GM08714 (cell line): Measurements from ENCODE around the gene FAXDC2.

Experiments
- H3K4me3 ChIP-seq: fragments of 200-500 bp; sonication (Bioruptor generic); 2 replicates; pipeline ENCODE4 v1.5.1; 2014; ENCODE audit warnings: mild to moderate bottlenecking, low read length, inconsistent platforms
- ZNF274 ChIP-seq: IDR thresholded peaks from 2 replicates; pipeline ENCODE4 v1.6.1; 2012; ENCODE audit warnings: mild to moderate bottlenecking, low read depth, low read length

FAXDC2 gene

GRCh38 chr5:154806176-154806575 lies 44.2 kb downstream of the FAXDC2 start:
- TF ChIP-seq ZNF274, result no peak
- no peak overlapping the region for H3K4me3 ChIP-seq

GRCh38 chr5:154802050-154802449 lies 48.4 kb downstream of the FAXDC2 start:
- no peak overlapping the region for H3K4me3 ChIP-seq
- TF ChIP-seq ZNF274, result no peak

GRCh38 chr5:154801083-154801482 lies 49.3 kb downstream of the FAXDC2 start:
- TF ChIP-seq ZNF274, result no peak
- H3K4me3 ChIP-seq, result no peak overlapping the region

- no peak for TF ChIP-seq ZNF274
These were observed 49.8 kb downstream of the FAXDC2 start for GRCh38 chr5:154800582-154800981.

GRCh38 chr5:154797762-154798161 lies 52.6 kb downstream of the FAXDC2 start:
- no peak overlapping the region for H3K4me3 ChIP-seq
- no peak for TF ChIP-seq ZNF274

More at GRCh38 chr5:154800582-154800981, 49.8 kb downstream of the FAXDC2 start:
- H3K4me3 ChIP-seq, result no peak overlapping the region

- TF ChIP-seq ZNF274, result no peak
- no peak overlapping the region for H3K4me3 ChIP-seq
These were observed 55.2 kb downstream of the FAXDC2 start for GRCh38 chr5:154795235-154795596.

- no peak for TF ChIP-seq ZNF274
- no peak overlapping the region for H3K4me3 ChIP-seq
These were observed 55.7 kb downstream of the FAXDC2 start for GRCh38 chr5:154794525-154795234.

GRCh38 chr5:154793599-154794524 lies 56.5 kb downstream of the FAXDC2 start:
- H3K4me3 ChIP-seq, result no peak overlapping the region

GRCh38 chr5:154791535-154791934 lies 58.9 kb downstream of the FAXDC2 start:
- no peak overlapping the region for H3K4me3 ChIP-seq
- TF ChIP-seq ZNF274, result no peak

More at GRCh38 chr5:154793599-154794524, 56.5 kb downstream of the FAXDC2 start:
- no peak for TF ChIP-seq ZNF274

GRCh38 chr5:154788212-154788611 lies 62.2 kb downstream of the FAXDC2 start:
- no peak overlapping the region for H3K4me3 ChIP-seq
- TF ChIP-seq ZNF274, result no peak

- TF ChIP-seq ZNF274, result no peak
- H3K4me3 ChIP-seq, result no peak overlapping the region
These were observed 64.0 kb downstream of the FAXDC2 start for GRCh38 chr5:154786414-154786813.

GRCh38 chr5:154784856-154785255 lies 65.5 kb downstream of the FAXDC2 start:
- TF ChIP-seq ZNF274, result no peak
- H3K4me3 ChIP-seq, result no peak overlapping the region

- TF ChIP-seq ZNF274, result no peak
- H3K4me3 ChIP-seq, result no peak overlapping the region
These were observed 66.5 kb downstream of the FAXDC2 start for GRCh38 chr5:154783774-154784460.

- H3K4me3 ChIP-seq, result no peak overlapping the region
- TF ChIP-seq ZNF274, result no peak
These were observed 67.4 kb downstream of the FAXDC2 start for GRCh38 chr5:154782812-154783592.
